CD1c-positive myeloid dendritic cell (primary cell): Measurements from ENCODE around the gene IGF2BP2.
A peak's percentile ranks its signal among the peaks of the same experiment; 100 is the strongest.

Source experiments
- DNase-seq: peaks from one replicate; pipeline ENCODE4 v3.0.0-alpha.2; 2016; ENCODE audit errors: extremely low spot score

The IGF2BP2 gene

DNA sequence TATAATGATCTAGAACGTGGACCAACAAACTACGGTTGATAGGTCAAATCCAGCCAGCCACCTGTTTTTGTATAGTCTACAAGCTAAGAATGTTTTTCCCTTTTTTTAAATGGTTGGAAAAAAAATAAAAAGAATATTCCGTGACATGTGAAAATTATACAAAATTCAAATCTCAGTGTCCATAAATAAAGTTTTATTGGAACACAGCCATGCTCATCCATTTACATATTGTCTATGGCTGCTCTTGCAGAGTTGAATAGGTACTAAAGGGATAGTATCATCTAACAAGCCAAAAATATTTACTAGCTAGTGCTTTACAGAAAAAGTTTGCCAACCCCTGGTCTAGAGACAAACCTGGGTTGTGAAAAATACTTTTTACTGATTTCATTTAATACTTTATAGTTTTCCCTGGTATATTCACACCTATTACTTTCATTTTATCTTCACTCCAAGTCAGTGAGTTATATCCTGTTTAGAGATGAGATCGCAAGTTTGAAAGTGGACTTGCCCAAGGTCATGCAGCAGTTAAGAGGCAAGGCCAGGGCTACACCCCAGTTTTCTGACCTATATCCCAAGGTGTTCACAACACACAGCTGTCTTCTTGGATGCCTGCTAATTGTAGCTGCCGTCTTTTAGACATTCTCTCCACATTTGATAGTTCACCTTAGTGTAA is 58.4 kb downstream of the IGF2BP2 start:
- DNase-seq: no peak

DNA sequence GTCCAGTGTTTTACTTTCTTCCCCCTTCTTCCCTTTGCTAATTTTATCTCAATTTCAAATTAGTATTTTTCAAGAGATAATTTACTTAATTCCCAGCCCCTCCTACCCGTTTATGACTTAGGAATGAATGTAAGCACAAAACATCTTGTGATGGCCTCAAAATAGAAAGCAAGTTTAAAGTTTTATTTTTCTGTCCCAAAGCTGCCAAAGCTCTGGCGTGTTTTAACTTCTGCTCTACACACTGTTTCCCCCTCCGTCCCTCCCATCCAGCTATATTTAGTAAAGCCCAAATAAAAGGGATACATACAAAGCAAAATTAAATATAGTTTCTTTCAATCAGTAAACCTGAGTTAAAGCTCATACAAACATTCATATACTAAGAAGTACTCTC is 59.9 kb downstream of the IGF2BP2 start:
- no peak for DNase-seq

DNA sequence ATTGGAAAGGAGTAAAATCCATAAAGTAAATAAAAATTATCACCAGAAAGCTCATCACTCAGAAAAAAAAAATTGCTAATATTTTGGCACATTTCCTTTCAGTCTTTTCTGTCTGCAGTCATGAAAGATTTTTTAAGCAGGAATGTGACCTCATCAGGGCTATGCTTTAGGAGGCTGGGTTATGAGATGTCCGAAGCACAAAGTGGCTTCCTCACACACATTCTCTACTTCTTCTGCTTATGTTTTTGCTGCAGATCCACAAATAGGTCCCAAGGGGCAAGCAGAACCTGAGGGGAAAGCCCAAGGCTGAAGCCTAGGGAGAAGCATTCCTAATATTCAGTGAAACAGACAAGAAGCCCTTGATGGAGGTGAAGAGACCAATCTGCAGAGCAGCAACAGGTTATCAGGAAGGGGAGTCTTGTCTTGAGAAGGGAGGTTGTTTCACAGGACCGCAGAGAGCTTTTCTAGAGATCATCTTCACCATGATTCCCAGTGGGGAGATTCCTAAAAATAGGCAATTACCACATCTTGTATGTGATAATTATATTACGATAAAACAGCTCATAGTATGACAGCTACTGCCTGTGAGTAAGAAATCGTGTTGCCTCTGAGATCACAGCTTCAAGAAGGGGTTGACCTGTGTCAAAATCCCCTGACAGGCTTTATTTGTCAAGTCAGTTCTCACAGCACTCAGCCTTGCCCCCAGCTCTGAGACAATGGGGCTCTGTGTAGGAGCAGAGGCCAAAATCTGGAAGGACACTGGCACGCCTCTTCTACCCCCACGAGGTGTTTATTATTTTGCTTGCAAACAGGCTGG is 60.5 kb downstream of the IGF2BP2 start:
- peak; percentile 22 for DNase-seq

DNA sequence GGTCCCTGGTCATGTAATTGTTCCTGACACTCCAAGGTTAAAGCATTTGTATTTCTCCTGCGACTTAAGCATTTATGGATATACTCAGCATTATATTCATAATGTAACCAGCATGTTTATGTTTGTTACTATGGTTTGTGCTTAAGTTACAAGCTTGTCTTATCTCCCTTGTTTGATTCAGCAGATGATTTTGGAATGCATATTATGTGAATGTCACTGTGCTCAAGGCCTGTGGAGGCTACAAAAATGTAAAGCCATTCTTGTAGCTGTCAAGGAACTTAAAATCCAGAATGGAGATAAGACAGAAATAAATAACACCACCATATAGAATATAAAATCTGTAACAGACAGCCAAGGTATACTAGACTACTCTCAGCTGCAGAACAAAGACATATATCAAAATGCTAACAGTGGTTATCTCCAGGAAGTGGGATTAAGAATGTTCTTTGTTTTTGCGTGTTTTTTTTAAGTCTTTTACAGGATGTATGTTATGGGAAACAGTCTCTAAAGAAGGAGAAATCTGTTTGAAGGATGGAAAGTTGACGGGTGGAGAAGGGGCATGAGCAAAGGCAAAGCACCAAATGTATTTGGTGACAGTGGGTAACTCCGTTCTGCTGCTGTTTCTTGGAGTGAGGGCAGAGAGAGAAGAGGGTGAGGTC is 61.4 kb downstream of the IGF2BP2 start:
- DNase-seq: no peak

DNA sequence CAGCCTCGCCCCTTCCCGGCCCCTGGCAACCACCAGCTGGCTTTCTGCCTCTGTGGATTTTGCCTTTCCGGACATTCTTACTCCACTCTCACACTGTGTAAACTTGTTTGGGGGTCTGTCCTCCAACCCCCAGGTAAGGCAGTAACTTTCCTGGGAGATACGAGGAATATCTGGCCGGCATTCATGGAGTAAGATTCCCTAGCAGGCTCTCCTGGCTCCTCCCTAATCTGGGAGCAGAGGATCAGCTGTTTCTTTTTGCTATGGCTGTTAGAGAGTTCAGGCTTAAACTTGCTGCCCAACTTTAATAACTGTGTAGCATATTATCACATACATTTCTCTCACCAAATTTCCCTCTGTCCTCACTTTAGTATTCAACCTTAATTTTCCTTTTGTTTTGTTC is 64.3 kb downstream of the IGF2BP2 start:
- no peak for DNase-seq

- no peak for DNase-seq
Measured at GRCh38 chr3:185760088-185760487, 64.8 kb downstream of the IGF2BP2 start.

DNA sequence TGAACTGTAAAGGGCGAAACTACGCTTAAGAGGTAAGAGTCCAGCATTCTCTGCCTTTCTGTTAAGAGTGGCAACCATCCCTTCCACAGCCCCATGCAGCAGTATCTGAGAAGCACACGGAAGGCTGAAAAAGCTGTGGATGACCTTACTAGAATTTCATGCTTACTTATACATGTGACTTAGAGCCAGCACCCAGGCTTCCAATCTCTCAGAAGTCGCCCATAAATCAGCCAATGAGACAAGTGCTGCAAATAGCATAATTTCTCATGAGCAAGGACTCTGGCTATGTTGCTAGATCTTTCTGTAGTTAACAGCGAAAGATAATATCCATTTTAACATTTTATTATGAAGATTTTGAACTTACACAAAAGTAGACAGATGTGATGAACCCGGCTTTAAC is 65.3 kb downstream of the IGF2BP2 start:
- no peak for DNase-seq

DNA sequence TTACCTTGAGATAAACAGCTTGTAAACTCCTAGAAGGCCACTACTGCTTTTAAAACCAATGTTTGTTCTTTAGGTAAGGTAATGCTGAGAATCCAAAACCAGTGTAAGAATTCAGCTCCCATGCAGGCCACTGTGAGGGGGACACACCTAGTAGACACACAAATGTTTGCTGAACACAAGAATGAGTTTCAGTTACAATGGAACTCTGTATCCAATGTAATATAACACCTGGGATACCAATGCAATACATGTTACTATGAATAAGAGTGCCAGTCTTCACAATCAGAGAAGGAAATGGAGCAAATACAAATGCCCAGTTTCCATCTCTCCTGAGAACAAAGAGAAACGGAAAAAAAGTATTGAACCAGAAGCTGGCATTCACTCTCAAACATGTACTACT is 65.9 kb downstream of the IGF2BP2 start:
- DNase-seq: no peak

- no peak for DNase-seq
Measured at GRCh38 chr3:185757176-185757575, 67.7 kb downstream of the IGF2BP2 start.

DNA sequence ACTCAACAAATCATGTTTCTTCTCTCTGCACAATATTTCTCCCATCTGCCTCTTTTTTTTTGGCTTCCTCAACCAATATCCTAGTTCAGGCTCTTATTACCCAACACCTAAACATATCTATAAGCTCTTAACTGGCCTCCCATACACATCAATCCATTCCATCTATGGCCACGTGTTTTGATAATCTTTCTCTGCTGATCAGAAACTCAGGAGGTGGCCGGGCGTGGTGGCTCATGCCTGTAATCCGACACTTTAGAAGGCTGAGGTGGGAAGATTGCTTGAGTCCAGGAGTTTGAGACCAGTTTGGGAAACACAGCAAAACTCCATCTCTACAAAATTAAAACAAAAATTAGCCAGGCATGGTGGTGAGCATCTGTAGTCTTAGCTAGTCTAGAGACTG is 68.4 kb downstream of the IGF2BP2 start:
- DNase-seq: no peak

GRCh38 chr3:185754920-185755319 is 69.9 kb downstream of the IGF2BP2 start:
- DNase-seq: no peak

DNA sequence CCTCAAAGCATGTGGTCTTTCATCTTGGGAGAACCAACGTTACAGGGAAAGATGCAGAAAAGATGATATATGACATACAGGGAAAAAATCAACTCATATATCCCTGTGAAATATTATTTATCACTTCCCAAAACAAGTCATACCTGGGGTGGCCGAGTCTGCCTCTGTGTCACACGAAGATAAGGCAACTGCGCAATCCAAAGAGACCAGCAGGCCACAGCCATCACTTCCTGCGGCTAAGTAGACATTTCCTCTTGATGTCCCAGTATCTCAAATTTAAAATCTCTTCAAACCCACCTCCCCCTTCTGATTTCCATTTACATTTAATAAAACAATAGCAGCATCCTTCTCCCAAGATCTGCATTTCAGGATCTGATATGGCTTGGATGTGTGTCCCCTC is 71.5 kb downstream of the IGF2BP2 start:
- no peak for DNase-seq

DNA sequence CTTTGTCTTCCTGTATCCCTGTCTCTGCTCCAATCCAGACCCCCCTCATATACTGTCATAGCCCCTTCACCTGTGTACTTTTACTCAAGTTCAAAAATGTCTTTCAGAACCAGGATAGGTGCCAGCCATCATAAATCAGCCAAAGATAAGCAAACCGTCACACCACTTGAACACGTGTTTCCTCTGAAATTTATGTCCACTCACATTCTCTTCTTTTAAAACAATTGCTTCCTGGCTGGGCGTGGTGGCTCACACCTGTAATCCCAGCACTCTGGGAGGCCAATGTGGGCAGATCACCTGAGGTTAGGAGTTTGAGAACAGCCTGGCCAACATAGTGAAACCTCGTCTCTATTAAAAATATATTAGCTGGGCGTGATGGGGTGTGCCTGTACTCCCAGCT is 74.1 kb downstream of the IGF2BP2 start:
- DNase-seq: no peak

DNA sequence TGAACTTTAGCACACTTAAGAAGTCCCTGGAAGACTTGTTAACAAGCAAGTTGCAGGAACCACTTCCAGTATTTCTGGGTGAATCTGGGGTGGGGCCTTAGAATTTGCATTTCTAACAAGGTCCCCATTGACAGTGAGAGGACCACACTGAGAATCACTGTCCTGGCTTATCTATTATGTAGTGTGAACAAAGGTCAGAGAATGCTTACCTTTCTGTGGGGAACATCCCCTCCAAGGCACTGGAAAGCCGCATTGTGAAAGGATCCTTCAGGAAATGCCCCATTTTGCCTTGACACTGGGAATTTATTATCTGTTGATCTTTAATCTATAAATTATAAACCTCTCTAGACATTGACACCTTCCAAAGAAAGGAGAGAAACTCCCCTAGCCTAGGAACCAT is 74.8 kb downstream of the IGF2BP2 start:
- DNase-seq: no peak

DNA sequence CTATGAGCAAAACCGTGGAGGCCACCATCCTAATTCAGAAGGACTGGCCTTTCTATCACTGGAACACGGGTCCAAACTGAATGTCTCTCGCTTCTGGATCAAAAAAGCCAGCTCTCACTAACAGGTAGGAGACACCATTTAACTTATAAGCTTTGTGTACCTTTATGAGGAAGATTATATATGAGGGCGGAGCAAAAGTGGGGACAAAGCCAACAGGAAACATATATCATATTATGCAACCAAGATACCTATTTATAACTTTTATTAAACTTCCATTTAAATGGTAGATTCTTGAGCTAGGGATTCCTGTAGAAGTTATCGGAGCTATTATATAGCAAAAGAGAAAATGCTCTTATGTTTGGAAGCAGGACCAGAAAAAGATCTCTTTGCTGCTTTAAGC is 78.4 kb downstream of the IGF2BP2 start:
- DNase-seq: no peak

GRCh38 chr3:185744997-185745843 is 79.6 kb downstream of the IGF2BP2 start:
- peak; percentile 68 for DNase-seq

GRCh38 chr3:185741586-185741985 is 83.3 kb downstream of the IGF2BP2 start:
- DNase-seq: peak; percentile 29

GRCh38 chr3:185740133-185740532 is 84.7 kb downstream of the IGF2BP2 start:
- no peak for DNase-seq

DNA sequence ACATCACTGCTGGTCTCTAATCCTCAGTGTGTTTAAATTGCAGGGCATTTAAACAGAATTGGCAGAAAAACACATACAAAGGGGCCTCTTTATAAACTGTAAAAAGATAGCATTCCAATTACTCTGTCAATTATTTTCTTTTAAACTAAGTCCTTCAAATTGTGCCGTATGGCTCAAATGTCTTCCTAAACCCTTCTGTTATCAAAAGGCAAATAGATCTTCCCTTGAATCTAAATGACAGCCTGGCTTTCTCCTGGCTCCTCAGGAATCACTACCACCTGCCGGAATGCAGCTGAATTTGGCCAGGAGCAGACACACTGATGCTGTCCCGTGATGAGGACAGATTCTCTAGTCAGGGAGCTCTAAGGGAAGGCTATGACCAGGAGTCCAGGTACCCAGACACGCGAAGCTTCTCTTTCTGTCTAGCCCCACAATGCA is 85.6 kb downstream of the IGF2BP2 start:
- no peak for DNase-seq

GRCh38 chr3:185737740-185738680 is 86.8 kb downstream of the IGF2BP2 start:
- DNase-seq: no peak

GRCh38 chr3:185737020-185737419 is 87.8 kb downstream of the IGF2BP2 start:
- no peak for DNase-seq
